ENCODE measurements around the gene PLSCR2.

- TF ChIP-seq CTCF (IDR thresholded peaks at IDR 0.05) (no peak), POLR2AphosphoS5 (IDR thresholded peaks at IDR 0.05) (no peak), POLR2A (IDR thresholded peaks at IDR 0.05) (no peak), EP300 (IDR thresholded peaks at IDR 0.05) (no peak)
Measured at GRCh38 chr3:146416366-146416765, 53.0 kb downstream of the PLSCR2 start.
